GM20000 (cell line): Measurements from ENCODE around the gene ADRM1.

ENCODE experiments used
- DNase-seq: peaks from one replicate; pipeline ENCODE4 v3.0.0; 2012; ENCODE audit warnings: low spot score
- CTCF ChIP-seq: IDR thresholded peaks from 2 replicates; pipeline ENCODE4 v1.5.1; 2012; ENCODE audit warnings: mild to moderate bottlenecking, control low read depth; ENCODE audit errors: extremely low read depth, missing control alignments

Gene ADRM1

GRCh38 chr20:62333820-62334595 lies 31.2 kb downstream of the ADRM1 start:
- no peak for DNase-seq
- no peak for TF ChIP-seq CTCF

GRCh38 chr20:62334881-62335280 lies 32.1 kb downstream of the ADRM1 start:
- TF ChIP-seq CTCF, result no peak
- DNase-seq, result no peak

- DNase-seq, result no peak
- TF ChIP-seq CTCF, result no peak
Observed at GRCh38 chr20:62335532-62335931, 32.7 kb downstream of the ADRM1 start.

GRCh38 chr20:62336329-62336728 lies 33.5 kb downstream of the ADRM1 start:
- no peak for DNase-seq
- TF ChIP-seq CTCF, result no peak

- DNase-seq, result no peak
- TF ChIP-seq CTCF, result no peak
Observed at GRCh38 chr20:62336775-62337557, 34.2 kb downstream of the ADRM1 start.

- TF ChIP-seq CTCF, result no peak
- no peak for DNase-seq
Observed at GRCh38 chr20:62337558-62338293, 34.9 kb downstream of the ADRM1 start.

GRCh38 chr20:62338294-62338620 lies 35.5 kb downstream of the ADRM1 start:
- no peak for DNase-seq
- no peak for TF ChIP-seq CTCF
